HG03103 (cell line): Measurements from ENCODE around the gene ARHGAP26.
"Not testable (repeated sequence)": the region's sequence is repeated elsewhere in the genome, so short reads cannot be mapped to it uniquely, and the experiment has no call there.

Experiments used
- ATAC-seq: cut with Tn5 transposase; IDR thresholded peaks from one replicate; pipeline ENCODE4 v1.9.1; 2021; ENCODE audit warnings: low read depth; ENCODE audit not compliant: unreplicated experiment

ARHGAP26 gene

DNA sequence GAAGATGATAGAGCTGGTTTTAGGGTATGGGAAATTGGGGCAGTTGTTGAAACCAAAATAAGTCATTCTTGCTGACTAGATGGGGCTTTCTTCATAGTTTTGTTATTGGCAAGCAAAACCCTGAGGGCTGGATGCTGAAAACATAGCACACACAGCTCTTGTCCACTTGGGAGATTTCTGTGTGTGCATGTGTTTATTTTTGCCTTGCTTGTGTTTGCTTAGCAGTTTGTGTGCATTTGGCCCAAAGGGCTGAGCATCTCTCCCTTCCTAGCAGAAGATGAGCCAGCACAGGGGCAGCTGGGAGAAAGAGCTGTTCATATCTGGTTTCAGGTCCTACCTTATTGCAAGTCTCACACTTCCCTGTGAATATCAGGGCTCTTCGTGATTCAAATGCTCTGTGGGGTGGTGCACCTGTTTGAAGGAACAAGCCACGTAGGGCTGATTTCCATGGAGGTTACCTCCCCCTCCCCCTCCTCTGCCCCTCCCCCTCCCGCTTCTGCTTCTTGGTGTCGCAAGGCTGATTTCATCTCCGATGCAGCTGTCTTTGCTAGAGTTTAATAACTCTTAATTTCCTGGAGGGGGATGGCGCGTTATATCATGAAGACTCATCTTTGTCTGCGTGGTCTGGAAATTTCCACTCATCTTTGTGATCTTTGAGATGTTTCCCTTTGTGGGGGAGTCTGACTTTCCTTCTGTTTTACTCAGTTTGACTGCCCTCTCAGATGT lies 296.5 kb downstream of the ARHGAP26 start:
- ATAC-seq, result peak; percentile 50

DNA sequence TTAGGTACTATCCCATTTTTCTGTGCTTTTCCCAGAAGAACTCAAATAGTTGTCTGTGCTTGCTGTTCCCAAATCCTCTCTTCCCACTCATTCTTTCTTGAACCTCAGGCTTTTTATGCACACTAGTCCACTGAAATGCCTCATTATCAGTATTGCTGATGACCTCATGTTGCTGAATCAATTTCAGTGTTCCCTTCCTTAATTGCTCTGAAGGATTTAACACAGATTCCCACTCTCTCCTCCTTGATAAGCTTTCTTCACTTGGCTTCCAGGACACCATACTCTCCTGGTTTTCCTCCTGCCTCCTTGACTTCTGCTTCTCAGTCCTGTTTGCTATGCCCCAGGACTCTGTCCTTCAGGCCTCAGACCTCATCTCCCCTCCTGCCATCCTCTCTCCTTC lies 298.5 kb downstream of the ARHGAP26 start:
- ATAC-seq, result no peak

DNA sequence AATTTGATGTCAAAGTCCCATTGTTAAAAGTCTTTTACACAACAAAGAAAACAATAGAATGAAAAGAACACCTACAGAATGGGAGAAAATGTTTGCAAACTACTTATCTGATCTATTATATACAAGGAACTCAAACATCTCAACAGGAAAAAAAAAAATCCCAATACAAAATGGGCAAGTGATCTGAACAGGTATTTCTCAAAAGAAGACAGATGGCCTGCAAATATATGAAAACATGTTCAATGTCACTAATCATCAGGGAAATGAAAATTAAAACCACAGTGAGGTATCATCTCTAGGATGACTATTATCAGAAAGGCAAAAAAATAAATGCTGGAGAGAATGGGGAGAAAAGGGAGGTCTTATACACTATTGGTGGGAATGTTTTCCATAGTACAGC lies 301.8 kb downstream of the ARHGAP26 start:
- ATAC-seq, result no peak

DNA sequence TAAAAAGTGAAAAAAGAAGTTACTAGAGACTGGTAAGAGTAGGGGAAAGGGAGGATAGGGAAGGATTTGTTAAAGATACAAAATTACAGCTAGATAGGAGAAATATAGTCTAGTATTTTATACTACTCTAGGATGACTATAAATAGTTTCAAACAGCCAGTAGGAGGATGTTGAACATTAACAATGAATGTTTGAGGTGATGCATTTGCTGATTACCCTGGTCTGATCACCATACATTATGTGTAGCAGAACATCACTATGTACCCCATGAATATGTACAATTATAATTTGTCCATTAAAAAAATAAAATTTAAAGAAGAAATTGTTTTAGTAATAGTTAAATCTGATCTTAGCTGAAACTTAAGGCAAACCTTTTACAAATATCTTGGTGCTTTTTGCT lies 302.6 kb downstream of the ARHGAP26 start:
- ATAC-seq, result no peak

DNA sequence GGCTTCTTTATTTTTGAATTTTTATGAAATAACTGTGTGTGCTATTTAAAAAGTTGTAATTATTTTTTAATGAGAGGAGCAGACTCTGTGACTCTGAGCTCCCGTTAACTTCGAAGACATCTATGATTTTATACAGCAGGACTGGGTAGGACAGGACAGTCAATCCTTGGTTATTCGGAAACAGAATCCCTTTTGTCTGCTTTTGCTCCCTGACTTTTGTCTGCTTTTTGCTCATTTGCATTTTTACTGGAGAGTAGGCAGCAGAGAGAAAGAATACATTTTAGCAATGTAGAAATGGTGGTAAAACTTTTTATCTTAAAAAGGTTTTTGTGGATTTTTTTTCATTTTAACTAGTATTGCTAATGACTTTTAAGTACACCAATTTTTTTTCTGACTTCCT lies 303.6 kb downstream of the ARHGAP26 start:
- ATAC-seq, result no peak

DNA sequence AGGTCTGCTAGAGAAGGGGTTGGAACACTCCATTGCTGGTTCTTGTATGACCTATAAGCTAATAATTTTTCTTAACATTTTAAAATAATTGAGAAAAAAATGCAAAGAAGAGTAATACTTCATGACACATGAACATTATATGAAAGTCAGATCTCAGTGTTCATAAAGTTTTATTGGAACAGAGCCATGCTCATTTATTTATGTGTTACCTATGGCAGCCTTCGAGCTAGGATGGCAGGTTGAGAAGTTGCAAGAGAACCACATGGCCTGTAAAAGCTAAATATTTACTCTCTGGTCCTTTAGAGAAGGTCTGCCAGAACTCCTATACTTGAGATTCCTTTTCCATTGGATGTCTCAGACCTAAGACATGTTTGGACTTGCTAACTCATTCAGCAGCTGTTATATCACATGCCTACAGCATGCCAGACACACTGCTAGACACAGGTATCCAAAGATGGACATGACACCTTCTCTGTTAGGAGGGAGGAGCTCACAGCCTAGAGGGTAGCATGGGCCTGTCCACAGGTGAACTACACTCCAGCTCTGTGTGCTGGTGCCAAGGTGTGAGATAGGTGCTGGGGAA lies 304.3 kb downstream of the ARHGAP26 start:
- ATAC-seq, result no peak

DNA sequence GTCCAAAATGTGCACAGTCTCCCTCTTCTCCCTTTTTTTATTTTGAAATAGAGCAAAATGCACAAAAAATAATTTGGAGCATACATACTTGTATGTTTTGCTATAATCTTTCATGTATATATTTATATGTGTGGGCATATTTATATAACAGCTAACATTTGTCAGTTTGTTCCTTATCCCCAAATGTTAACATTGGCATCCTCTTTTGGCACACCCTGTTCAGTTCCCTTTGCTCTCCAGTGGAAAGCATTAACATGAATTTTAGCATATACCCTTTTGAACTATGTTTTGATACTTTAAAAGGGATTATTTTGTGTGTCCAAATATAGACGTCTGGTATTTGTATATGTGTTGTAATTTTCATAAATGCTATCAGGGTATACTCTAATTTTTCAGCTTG lies 306.2 kb downstream of the ARHGAP26 start:
- ATAC-seq, result no peak

DNA sequence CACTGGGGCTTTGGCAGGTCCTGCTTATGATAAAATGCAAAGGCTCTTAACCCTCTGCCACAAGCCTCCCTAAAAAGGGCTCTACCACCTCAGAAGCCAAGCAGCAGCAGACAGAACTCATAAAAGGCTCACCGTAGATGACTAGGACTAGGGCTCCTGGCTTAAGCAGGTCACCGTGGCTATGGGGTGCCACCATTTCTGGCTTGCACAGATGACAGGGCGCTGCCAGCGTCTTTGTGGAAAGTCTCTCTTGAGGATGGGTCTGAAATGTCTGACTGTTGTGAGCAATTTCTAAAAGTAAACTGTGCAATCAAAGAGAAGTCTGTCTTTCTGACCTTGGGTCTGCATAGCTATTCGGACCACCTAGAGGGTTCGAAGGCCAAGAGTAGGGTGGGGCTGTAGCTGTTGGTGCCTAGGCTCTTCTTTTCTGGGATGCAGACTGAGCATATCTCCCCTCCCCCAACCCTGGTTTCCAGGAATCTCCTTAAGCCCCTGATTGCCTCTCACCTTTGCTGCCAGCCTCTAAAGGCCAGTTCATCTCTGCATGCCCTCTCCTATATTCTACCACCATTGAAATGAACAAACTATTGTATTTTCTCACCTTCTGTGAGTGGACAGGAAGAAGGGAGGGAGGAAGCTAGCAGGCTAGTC lies 307.4 kb downstream of the ARHGAP26 start:
- ATAC-seq, result no peak

DNA sequence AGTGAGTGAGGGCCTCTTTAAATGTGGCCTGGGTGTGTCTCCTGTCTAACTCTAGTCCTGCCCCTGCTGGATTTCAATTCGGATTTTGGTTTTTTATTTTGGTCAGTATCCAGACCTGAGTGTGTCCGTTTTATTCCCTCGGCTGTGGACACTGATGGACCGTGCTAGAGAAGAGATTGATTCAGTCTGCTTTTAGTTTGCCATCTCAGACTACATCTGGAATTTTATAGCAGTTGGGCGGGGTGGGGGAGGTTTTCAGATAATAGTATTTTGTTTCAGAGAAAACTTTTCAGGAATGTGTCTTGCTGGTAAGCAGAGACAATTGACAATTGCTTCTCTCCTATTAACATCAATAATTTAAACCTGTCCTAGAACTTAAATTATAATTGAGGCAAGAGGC lies 308.1 kb downstream of the ARHGAP26 start:
- no peak for ATAC-seq

DNA sequence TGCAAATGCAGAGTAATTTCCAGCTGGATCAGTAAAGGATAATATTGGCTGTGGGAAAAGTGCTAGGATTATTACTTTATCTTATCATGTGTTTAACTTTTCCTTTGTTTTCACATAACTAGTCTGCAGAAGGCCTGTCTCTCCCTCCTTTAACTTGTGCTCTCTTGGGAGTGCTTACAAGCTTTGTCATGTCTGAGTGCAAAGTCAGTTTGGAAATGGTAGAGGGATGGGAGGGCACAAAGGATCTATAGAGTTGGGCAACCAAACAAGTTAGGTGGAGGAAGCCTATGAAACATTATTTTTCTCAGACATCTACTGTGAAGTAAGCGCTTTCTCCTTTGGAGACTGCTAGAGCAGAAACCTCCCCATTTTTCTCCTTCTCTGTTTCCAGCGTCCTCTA lies 308.8 kb downstream of the ARHGAP26 start:
- no peak for ATAC-seq

DNA sequence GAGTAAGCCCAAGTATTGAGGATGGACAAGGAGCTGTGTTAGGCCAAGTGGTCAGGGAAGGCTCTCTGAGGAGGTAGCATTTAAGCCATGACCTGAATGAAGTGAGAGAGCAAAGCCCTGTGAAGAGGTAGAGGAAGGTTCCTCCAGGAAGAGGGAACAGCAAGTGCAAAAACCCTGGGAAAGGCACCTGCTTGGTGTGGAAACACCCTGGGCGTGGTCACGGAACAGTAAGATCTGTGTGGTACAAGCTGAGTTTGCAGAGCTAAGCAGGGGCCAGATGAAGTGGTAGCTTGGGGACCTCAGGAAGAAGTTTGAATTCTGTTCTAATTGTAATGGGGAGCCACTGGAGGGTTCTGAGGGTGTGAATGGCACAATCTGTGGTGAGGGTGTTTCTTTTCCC lies 310.2 kb downstream of the ARHGAP26 start:
- ATAC-seq, result no peak

DNA sequence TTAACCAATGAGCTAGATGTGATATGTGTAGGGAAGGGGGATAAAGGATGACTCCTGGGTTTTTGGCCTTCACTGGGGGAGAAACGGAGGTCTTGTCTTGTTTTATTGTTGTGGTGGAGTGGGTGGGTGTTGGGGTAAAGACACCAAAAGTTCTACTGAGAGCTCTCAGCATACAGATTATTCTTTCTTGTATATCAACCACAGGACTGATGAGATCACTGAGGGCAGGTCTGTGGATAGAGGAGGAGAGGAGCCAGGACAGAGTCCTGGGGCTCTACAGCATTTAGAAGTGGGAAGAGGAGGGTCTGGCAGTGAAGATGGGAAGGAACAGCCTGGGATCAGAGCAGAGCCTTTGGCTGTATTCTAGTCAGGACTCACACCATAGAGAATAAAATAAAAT lies 310.8 kb downstream of the ARHGAP26 start:
- ATAC-seq, result no peak

DNA sequence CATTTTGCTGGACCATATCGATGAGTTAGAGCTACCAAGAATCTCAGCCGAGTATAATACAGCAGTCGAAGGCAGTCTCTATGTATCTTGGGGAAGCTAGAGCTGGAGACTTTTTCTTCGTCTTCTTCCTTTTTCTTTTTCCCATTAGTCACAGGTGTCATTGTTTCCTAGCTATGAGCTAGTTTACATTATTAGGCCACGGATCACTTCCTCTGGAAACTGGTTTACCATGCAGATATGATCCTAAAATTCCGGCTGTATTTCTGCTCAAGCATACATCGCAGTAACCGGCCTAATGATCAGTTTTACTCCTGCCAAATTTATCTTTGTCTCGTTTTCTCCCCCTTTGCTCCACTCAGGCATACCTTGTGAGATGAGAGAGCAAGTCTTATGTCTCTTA lies 312.8 kb downstream of the ARHGAP26 start:
- no peak for ATAC-seq

DNA sequence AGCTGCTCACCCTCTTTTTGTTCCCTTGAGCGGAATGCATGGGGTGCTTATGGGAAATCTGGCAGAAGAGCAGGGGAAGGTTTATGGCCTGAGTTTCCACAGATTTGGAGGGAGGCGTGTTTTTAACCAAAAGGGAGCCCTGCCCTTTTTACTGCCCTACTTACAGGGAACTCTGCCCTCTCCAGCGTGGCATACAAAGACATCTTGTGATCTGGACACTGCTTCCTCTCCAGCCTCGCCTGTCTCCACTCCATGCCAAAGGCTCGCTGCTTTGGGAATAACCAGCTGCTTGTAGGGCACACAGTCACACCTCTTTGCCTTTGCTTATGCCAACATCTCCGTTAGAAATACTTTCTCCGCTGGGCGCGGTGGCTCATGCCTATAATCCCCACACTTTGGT lies 314.2 kb downstream of the ARHGAP26 start:
- ATAC-seq, result no peak

DNA sequence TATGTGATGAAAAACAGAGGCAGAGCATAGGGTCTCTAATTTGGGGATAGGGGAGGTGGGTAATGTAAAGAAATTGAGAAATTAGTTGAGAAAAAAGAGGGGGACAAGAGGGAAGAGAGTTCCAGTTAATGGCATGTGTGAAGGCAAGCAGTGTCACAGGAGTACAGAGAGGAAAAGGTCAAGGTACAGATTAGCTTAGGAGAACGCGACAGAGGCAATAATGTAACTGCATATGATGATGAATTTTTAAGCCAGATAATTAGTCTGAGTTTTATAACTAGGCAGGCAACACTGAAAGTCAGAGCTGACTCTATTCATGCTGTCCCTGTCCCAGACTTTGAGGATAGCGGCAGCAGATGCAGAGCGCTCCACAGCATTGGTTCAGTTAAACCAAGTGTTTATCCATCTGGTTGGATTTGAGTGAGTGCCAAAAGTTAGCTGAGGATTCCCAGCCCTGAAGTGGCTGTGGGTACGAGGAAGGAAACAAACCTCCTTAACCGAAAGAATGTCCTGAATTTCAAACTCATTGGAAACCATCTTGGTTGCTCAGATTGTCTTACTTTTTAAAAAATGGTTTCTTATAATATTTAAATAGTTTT lies 315.2 kb downstream of the ARHGAP26 start:
- no peak for ATAC-seq

DNA sequence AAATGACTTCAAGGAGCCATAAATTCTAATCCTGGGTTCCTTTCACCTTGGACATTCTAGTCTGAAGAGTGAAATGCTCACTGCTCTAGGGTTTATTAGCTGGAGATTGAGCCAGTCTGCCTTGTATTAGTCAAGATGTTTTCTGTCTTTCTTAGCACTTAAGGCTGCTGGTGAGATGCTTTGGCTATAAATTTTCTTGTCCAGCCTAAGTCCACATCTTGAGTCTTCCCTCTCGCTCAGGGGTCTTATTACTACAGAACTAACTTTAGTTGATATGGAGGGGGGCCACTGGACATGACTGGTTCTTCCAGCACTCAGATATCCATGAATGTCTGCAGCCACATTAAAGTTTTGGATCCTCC lies 316.4 kb downstream of the ARHGAP26 start:
- no peak for ATAC-seq

DNA sequence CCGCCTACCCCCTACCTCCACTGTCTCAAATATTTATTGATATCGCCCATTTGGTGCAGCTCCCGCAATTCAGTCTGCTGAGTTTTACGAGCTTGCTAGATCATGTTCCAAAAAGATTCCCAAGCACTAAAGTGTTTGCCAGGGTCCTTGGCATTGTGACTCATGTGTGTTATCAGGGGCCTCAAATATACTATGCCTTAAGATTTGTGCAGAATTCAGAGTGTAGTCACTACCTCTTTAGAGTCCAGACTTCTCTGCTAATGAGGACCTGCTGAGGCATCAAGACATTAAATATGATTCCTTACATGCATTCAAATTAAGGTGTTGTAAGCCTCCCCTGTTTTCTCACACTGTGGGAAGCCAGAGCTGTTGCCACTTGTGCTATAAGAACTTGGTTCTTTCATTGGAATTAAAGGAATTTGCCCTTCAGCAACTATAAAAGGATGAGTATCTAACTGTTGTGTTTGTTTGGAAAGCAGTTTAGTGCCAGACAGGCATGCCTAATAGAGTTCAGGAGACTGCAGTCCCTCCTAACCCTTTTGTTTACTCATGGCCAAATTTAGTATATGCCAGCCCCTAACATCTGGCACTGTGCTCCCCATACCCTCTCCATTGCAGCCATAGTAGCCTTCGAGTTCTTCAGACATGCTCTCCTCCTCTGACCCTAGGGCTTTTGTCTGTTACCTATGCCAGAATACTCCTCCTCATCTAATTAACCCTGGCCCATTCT lies 316.9 kb downstream of the ARHGAP26 start:
- no peak for ATAC-seq

DNA sequence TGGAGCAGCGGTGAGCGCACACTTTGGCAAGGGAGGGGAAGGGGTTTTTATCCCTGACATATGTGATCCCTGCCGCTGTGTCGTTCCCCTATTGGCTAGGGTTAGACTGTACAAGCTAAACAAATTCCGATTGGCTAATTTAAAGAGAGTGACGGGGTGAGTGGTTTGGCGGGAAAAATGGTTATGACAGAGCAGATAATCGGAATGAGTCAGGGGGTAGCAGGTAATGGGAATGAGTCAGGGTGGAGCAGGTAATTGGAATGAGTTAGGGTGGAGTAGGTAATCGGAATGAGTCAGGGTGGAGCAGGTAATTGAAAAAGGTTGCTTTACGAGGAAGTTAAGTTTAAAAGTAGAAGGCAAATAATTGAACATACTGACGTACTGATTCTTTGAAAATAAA lies 318.5 kb downstream of the ARHGAP26 start:
- ATAC-seq, result not testable (repeated sequence)

DNA sequence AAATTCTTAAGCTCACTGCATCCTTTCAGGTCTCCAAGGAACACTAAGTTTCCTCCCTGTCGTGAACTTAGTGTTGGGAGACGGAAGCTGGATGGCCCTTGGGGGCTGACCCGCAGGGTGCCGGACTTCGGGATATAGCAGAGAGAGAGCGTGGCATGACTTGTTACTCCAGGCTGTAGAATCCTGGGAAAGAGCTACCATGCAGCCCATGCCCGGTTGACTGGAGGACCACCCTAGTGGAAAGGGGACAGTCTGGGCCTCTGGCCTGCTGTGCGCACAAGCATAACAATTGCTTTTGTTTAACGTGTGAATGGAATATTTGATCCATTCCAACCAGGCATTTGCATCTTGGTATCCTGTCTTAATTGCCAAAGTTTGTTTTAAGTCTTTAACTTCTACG lies 319.9 kb downstream of the ARHGAP26 start:
- ATAC-seq, result not testable (repeated sequence)

DNA sequence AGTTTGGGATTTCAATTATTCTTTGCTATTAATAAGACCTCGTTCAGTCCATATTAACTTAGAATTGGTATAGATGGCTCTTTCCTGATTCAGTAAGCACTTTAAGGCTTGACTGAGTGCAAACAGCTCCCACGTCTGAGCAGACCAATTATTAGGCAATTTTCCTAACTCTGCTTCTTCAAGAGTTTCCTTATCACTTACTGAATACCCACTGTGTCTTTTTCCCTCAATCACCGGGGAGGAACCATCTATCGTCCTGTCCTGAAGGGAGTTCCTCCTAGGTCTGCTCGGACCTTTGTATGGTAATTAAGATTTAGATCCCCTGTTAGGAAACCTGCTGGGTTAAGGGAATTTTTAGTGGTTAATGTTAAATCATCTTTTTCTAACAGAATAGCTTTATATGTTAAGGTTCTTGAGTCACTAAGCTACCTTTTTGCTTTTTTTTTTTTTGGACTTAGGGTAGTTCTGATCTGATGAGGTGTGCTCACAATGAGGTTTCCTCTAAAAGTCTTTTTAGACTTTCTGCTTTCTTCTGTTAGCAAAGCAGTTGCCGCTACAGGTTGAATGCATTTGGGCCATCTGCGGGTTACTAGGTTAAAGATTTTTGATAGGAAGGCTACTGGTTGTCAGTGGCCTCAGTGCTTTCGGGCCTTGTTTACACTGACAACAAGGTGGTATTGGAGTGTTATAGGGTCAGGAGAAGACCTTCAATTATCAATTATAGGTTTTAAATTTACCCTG lies 322.7 kb downstream of the ARHGAP26 start:
- not testable (repeated sequence) for ATAC-seq
